GM19372 (cell line): ENCODE data around the gene CDK14.

Experiments
- ATAC-seq: cut with Tn5 transposase; IDR thresholded peaks from one replicate; pipeline ENCODE4 v1.9.1; 2021; ENCODE audit warnings: mild to moderate bottlenecking, low read depth, moderate library complexity; ENCODE audit not compliant: unreplicated experiment

CDK14 gene

GRCh38 chr7:90931986-90932916, 336.1 kb downstream of the CDK14 start:
- peak; percentile 97 for ATAC-seq

GRCh38 chr7:90933041-90933440, 336.9 kb downstream of the CDK14 start:
- no peak for ATAC-seq

- no peak for ATAC-seq
These were observed 337.9 kb downstream of the CDK14 start for GRCh38 chr7:90933984-90934383.

GRCh38 chr7:90938371-90938770, 342.2 kb downstream of the CDK14 start:
- no peak for ATAC-seq

GRCh38 chr7:90939666-90940065, 343.5 kb downstream of the CDK14 start:
- ATAC-seq, result no peak

- ATAC-seq, result no peak
These were observed 347.9 kb downstream of the CDK14 start for GRCh38 chr7:90944021-90944420.

GRCh38 chr7:90945104-90945787, 349.1 kb downstream of the CDK14 start:
- ATAC-seq, result no peak

GRCh38 chr7:90946730-90947501, 350.8 kb downstream of the CDK14 start:
- no peak for ATAC-seq

GRCh38 chr7:90948085-90948484, 352.0 kb downstream of the CDK14 start:
- no peak for ATAC-seq

- ATAC-seq, result no peak
These were observed 355.1 kb downstream of the CDK14 start for GRCh38 chr7:90951229-90951628.

- ATAC-seq, result no peak
These were observed 356.1 kb downstream of the CDK14 start for GRCh38 chr7:90951986-90952954.

GRCh38 chr7:90955641-90956207, 359.6 kb downstream of the CDK14 start:
- no peak for ATAC-seq

GRCh38 chr7:90957883-90958282, 361.8 kb downstream of the CDK14 start:
- ATAC-seq, result no peak

- ATAC-seq, result no peak
These were observed 362.5 kb downstream of the CDK14 start for GRCh38 chr7:90958647-90959046.

- ATAC-seq, result no peak
These were observed 365.1 kb downstream of the CDK14 start for GRCh38 chr7:90961037-90961725.

GRCh38 chr7:90965211-90965610, 369.1 kb downstream of the CDK14 start:
- no peak for ATAC-seq

- no peak for ATAC-seq
These were observed 370.2 kb downstream of the CDK14 start for GRCh38 chr7:90966346-90966745.

GRCh38 chr7:90968871-90969270, 372.8 kb downstream of the CDK14 start:
- ATAC-seq, result no peak
